Neural progenitor cell (in vitro differentiated cells): ENCODE data around the gene ANO2. TPM values are rescaled to one million over a fixed set of nuclear protein-coding genes. Genes with fewer than 3 reads are reported as not detected.

Experiments used
- DNase-seq: peaks from one replicate; pipeline ENCODE4 v3.0.0-alpha.2; 2016; ENCODE audit warnings: low spot score
- H2AFZ ChIP-seq: fragments of 200-600 bp; sonication (generic); replicated peaks from 2 replicates; pipeline ENCODE4 v1.6.1; 2016; ENCODE audit warnings: antibody characterized with exemption
- H3F3A ChIP-seq: fragments of 200-600 bp; sonication (generic); 2 replicates; pipeline ENCODE4 v1.6.1; 2016; ENCODE audit warnings: antibody characterized with exemption, low read depth
- H3K27ac ChIP-seq: fragments of 200-600 bp; sonication (generic); 2 replicates; pipeline ENCODE4 v1.5.1; 2016; ENCODE audit warnings: mild to moderate bottlenecking
- H3K27me3 ChIP-seq: fragments of 200-600 bp; sonication (generic); 2 replicates; pipeline ENCODE4 v1.6.1; 2016; ENCODE audit warnings: mild to moderate bottlenecking, moderate library complexity
- H3K36me3 ChIP-seq: fragments of 200-600 bp; sonication (generic); 2 replicates; pipeline ENCODE4 v1.5.1; 2016
- H3K4me1 ChIP-seq: fragments of 200-600 bp; sonication (generic); 2 replicates; pipeline ENCODE4 v1.6.1; 2016; ENCODE audit warnings: mixed run types
- H3K4me2 ChIP-seq: fragments of 200-600 bp; sonication (generic); 2 replicates; pipeline ENCODE4 v1.6.1; 2016
- H3K4me3 ChIP-seq: fragments of 200-600 bp; sonication (generic); 2 replicates; pipeline ENCODE4 v1.5.1; 2016
- H3K79me2 ChIP-seq: fragments of 200-600 bp; sonication (generic); 2 replicates; pipeline ENCODE4 v1.6.1; 2016; ENCODE audit warnings: low read depth
- H3K9ac ChIP-seq: fragments of 200-600 bp; sonication (generic); 2 replicates; pipeline ENCODE4 v1.6.1; 2016
- H3K9me3 ChIP-seq: fragments of 200-600 bp; sonication (generic); 2 replicates; pipeline ENCODE4 v1.5.1; 2016; ENCODE audit warnings: low read depth
- H4K20me1 ChIP-seq: fragments of 200-600 bp; sonication (generic); 2 replicates; pipeline ENCODE4 v1.6.1; 2016; ENCODE audit warnings: low read depth
- H3K27ac Mint-ChIP-seq: 3 replicates; pipeline ENCODE4 v1.8.0; 2021; ENCODE audit warnings: mixed read lengths
- H3K27me3 Mint-ChIP-seq: 2 replicates; pipeline ENCODE4 v1.8.0; 2022; ENCODE audit warnings: low read depth, mild to moderate bottlenecking, inconsistent platforms, moderate library complexity, mixed read lengths; ENCODE audit not compliant: insufficient read depth
- H3K36me3 Mint-ChIP-seq: 3 replicates; pipeline ENCODE4 v1.8.0; 2021; ENCODE audit warnings: mixed read lengths
- H3K4me1 Mint-ChIP-seq: 3 replicates; pipeline ENCODE4 v1.8.0; 2021; ENCODE audit warnings: mixed read lengths
- H3K4me3 Mint-ChIP-seq: 3 replicates; pipeline ENCODE4 v1.8.0; 2021; ENCODE audit warnings: mild to moderate bottlenecking, moderate library complexity, mixed read lengths
- H3K9me3 Mint-ChIP-seq: 3 replicates; pipeline ENCODE4 v1.8.0; 2020; ENCODE audit warnings: mixed read lengths
- EZH2 ChIP-seq: fragments of 200-600 bp; sonication (generic); IDR thresholded peaks from 2 replicates; pipeline ENCODE4 v1.6.1; 2017; ENCODE audit warnings: antibody characterized with exemption, mild to moderate bottlenecking, moderate library complexity
- EZH2phosphoT487 ChIP-seq: fragments of 200-600 bp; sonication (generic); IDR thresholded peaks from 2 replicates; pipeline ENCODE4 v1.6.1; 2017; ENCODE audit warnings: antibody characterized with exemption
- total RNA-seq: library from RNA; depleted of rRNA; stranded (reverse); fragments of >200 nt; gene quantifications from 2 replicates; pipeline ENCODE4 v1.2.3, GENCODE V29; 2015; ENCODE audit warnings: low replicate concordance
- TF ChIP-seq, protein P1 (sequence below): fragments of 200-600 bp; sonication (generic); IDR thresholded peaks from 2 replicates; pipeline ENCODE4 v1.5.1; 2017; ENCODE audit warnings: antibody characterized with exemption, mild to moderate bottlenecking

Gene ANO2
- total RNA-seq, 1 donor from 2014 or later = 4.8 TPM

GRCh38 chr12:5736016-5736415, 209.0 kb downstream of the ANO2 start:
- no peak overlapping the region for H3K27ac ChIP-seq
- H3K4me3 ChIP-seq = no peak overlapping the region
- Mint-ChIP-seq H3K27ac (no peak overlapping the region), H3K4me1 (peaks cover 3% of the 10 kb centered on the region), H3K27me3 (peaks cover 3% of the 10 kb centered on the region), H3K9me3 (no peaks in the 10 kb centered on the region), H3K4me3 (no peak overlapping the region), H3K36me3 (peaks cover 7% of the 10 kb centered on the region)
- H3K9me3 ChIP-seq = no peaks in the 10 kb centered on the region
- no peak overlapping the region for H3K9ac ChIP-seq
- no peaks in the 10 kb centered on the region for H4K20me1 ChIP-seq
- H3K4me1 ChIP-seq = no peaks in the 10 kb centered on the region
- no peaks in the 10 kb centered on the region for H3K27me3 ChIP-seq
- H3K36me3 ChIP-seq = no peaks in the 10 kb centered on the region
- H3K79me2 ChIP-seq = no peaks in the 10 kb centered on the region
- no peaks in the 10 kb centered on the region for H3F3A ChIP-seq
- no peak overlapping the region for H2AFZ ChIP-seq
- no peak for DNase-seq
- H3K4me2 ChIP-seq = no peak overlapping the region
- no peak for TF ChIP-seq EZH2phosphoT487
- TF ChIP-seq, protein P1, sequence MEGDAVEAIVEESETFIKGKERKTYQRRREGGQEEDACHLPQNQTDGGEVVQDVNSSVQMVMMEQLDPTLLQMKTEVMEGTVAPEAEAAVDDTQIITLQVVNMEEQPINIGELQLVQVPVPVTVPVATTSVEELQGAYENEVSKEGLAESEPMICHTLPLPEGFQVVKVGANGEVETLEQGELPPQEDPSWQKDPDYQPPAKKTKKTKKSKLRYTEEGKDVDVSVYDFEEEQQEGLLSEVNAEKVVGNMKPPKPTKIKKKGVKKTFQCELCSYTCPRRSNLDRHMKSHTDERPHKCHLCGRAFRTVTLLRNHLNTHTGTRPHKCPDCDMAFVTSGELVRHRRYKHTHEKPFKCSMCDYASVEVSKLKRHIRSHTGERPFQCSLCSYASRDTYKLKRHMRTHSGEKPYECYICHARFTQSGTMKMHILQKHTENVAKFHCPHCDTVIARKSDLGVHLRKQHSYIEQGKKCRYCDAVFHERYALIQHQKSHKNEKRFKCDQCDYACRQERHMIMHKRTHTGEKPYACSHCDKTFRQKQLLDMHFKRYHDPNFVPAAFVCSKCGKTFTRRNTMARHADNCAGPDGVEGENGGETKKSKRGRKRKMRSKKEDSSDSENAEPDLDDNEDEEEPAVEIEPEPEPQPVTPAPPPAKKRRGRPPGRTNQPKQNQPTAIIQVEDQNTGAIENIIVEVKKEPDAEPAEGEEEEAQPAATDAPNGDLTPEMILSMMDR = no peak
- no peak for TF ChIP-seq EZH2

GRCh38 chr12:5733916-5734315, 211.1 kb downstream of the ANO2 start:
- no peaks in the 10 kb centered on the region for H3K27me3 ChIP-seq
- no peaks in the 10 kb centered on the region for H3K79me2 ChIP-seq
- no peak for DNase-seq
- TF ChIP-seq, protein P1 = no peak
- TF ChIP-seq EZH2phosphoT487 (no peak), EZH2 (no peak)
- H3K27me3 Mint-ChIP-seq = no peaks in the 10 kb centered on the region
- no peaks in the 10 kb centered on the region for H3K4me1 Mint-ChIP-seq
- no peak overlapping the region for H3K27ac Mint-ChIP-seq
- no peak overlapping the region for H3K9ac ChIP-seq
- no peaks in the 10 kb centered on the region for H3F3A ChIP-seq
- H3K36me3 Mint-ChIP-seq = peaks cover 7% of the 10 kb centered on the region
- no peak overlapping the region for H3K27ac ChIP-seq
- H2AFZ ChIP-seq = no peak overlapping the region
- H3K4me2 ChIP-seq = no peak overlapping the region
- no peaks in the 10 kb centered on the region for H3K4me1 ChIP-seq
- H3K36me3 ChIP-seq = no peaks in the 10 kb centered on the region
- H3K9me3 Mint-ChIP-seq = no peaks in the 10 kb centered on the region
- no peak overlapping the region for H3K4me3 Mint-ChIP-seq
- no peaks in the 10 kb centered on the region for H3K9me3 ChIP-seq
- no peaks in the 10 kb centered on the region for H4K20me1 ChIP-seq
- no peak overlapping the region for H3K4me3 ChIP-seq

DNA sequence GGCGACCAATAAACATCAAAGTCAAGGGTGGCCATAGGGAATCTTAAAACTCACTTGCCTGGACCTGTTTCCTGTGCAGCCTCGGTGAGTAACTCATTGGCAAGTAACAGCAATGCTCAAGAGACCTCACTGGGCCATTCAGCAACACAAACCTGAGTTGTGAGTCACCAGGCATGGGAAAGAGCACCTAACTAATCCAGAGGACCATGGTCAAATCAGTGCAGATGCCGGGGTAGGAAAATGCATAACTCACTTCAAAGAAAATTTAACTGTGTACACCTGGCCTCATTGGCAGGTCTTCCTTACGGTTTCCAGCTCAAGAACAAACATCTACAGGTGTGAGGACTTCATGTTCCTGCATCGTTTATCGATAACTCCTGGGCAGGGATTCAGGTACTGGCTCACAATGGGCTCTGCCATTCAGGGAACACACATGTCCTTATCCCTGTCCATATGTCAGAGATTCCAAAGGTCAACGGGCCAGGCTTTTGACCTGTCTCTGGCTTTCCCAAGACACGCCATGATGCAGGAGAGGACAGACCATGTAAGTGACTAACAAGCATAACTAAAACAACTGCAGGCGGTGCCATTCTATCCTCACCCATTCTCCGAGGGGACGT, 211.8 kb downstream of the ANO2 start:
- H3K9ac ChIP-seq = no peak overlapping the region
- no peak overlapping the region for H2AFZ ChIP-seq
- H3K36me3 ChIP-seq = no peaks in the 10 kb centered on the region
- no peak overlapping the region for H3K4me3 ChIP-seq
- H3K27me3 ChIP-seq = no peaks in the 10 kb centered on the region
- H3K4me2 ChIP-seq = no peak overlapping the region
- H3K9me3 Mint-ChIP-seq = no peaks in the 10 kb centered on the region
- H4K20me1 ChIP-seq = no peaks in the 10 kb centered on the region
- DNase-seq = no peak
- TF ChIP-seq EZH2phosphoT487 (no peak), EZH2 (no peak)
- TF ChIP-seq, protein P1 = no peak
- no peaks in the 10 kb centered on the region for H3K9me3 ChIP-seq
- H3F3A ChIP-seq = no peaks in the 10 kb centered on the region
- no peaks in the 10 kb centered on the region for H3K27me3 Mint-ChIP-seq
- no peak overlapping the region for H3K27ac ChIP-seq
- peaks cover 7% of the 10 kb centered on the region for H3K36me3 Mint-ChIP-seq
- no peaks in the 10 kb centered on the region for H3K4me1 Mint-ChIP-seq
- H3K27ac Mint-ChIP-seq = no peak overlapping the region
- H3K79me2 ChIP-seq = no peaks in the 10 kb centered on the region
- no peak overlapping the region for H3K4me3 Mint-ChIP-seq
- H3K4me1 ChIP-seq = no peaks in the 10 kb centered on the region
